ENCODE measurements around the gene CACNG8. TPM values are rescaled to one million over a fixed set of nuclear protein-coding genes. Genes with fewer than 3 reads are reported as not detected.

The CACNG8 gene
- total RNA-seq, 2 donors from 2014 or later: 0.48 to 4.8 TPM

- H3K27me3 ChIP-seq (ENCODE audit: control insufficient read depth, insufficient read depth, low read length, poor library complexity, severe bottlenecking): peaks cover 28% of the 10 kb centered on the region
- peaks cover 48% of the 10 kb centered on the region for H3K27me3 Mint-ChIP-seq (ENCODE audit: insufficient read depth)
- peaks cover 24% of the 10 kb centered on the region for H3K9me3 Mint-ChIP-seq
- H3K9ac ChIP-seq (ENCODE audit: extremely low read depth, low read length, poor library complexity, severe bottlenecking): no peak overlapping the region
- no peaks in the 10 kb centered on the region for H3K4me1 ChIP-seq (ENCODE audit: control insufficient read depth, insufficient read depth, low read length)
- TF ChIP-seq CTCF (conservative IDR thresholded peaks at IDR 0.05): no peak
- no peak overlapping the region for H3K27ac Mint-ChIP-seq
- no peaks in the 10 kb centered on the region for H3K36me3 ChIP-seq (ENCODE audit: control insufficient read depth, insufficient read depth, low read length)
- H3K27ac ChIP-seq (ENCODE audit: low read depth, low read length): no peak overlapping the region
- H3K4me3 ChIP-seq (ENCODE audit: low read length): no peak overlapping the region
- no peaks in the 10 kb centered on the region for H3K36me3 Mint-ChIP-seq (ENCODE audit: low read depth)
- no peaks in the 10 kb centered on the region for H3K9me3 ChIP-seq (ENCODE audit: control insufficient read depth, low read length)
- H3K4me1 Mint-ChIP-seq: peaks cover 8% of the 10 kb centered on the region
- peak overlapping the region; percentile 41 for H3K4me3 Mint-ChIP-seq
- peak; percentile 80 for DNase-seq
- 18 to 24% methylated on average over 24 to 62 of the region's 62 CpGs for WGBS, 2 experiments (ENCODE audit: insufficient coverage in 1 of 2, insufficient read length in 1 of 2)
Observed at GRCh38 chr19:53982001-53982451, 19.3 kb downstream of the CACNG8 start.

- H3K27me3 ChIP-seq (ENCODE audit: control insufficient read depth, insufficient read depth, low read length, poor library complexity, severe bottlenecking): peaks cover 28% of the 10 kb centered on the region
- no peak for TF ChIP-seq CTCF (conservative IDR thresholded peaks at IDR 0.05)
- H3K9me3 ChIP-seq (ENCODE audit: control insufficient read depth, low read length): no peaks in the 10 kb centered on the region
- no peaks in the 10 kb centered on the region for H3K36me3 Mint-ChIP-seq (ENCODE audit: low read depth)
- no peak overlapping the region for H3K27ac ChIP-seq (ENCODE audit: low read depth, low read length)
- H3K4me3 ChIP-seq (ENCODE audit: low read length): no peak overlapping the region
- 6% methylated on average over 40 of the region's 61 CpGs; no CpG with 5 or more reads in 1 of the 2 experiments for WGBS, 2 experiments (ENCODE audit: insufficient coverage in 1 of 2, insufficient read length in 1 of 2)
- peak; percentile 71 for DNase-seq
- no peaks in the 10 kb centered on the region for H3K36me3 ChIP-seq (ENCODE audit: control insufficient read depth, insufficient read depth, low read length)
- peaks cover 24% of the 10 kb centered on the region for H3K9me3 Mint-ChIP-seq
- H3K4me1 ChIP-seq (ENCODE audit: control insufficient read depth, insufficient read depth, low read length): no peaks in the 10 kb centered on the region
- H3K27ac Mint-ChIP-seq: no peak overlapping the region
- H3K4me3 Mint-ChIP-seq: no peak overlapping the region
- peaks cover 8% of the 10 kb centered on the region for H3K4me1 Mint-ChIP-seq
- H3K9ac ChIP-seq (ENCODE audit: extremely low read depth, low read length, poor library complexity, severe bottlenecking): no peak overlapping the region
- peaks cover 44% of the 10 kb centered on the region for H3K27me3 Mint-ChIP-seq (ENCODE audit: insufficient read depth)
Observed at GRCh38 chr19:53982611-53983010, 19.9 kb downstream of the CACNG8 start.

- Mint-ChIP-seq H3K27ac (no peak overlapping the region), H3K36me3 (ENCODE audit: low read depth) (no peaks in the 10 kb centered on the region), H3K27me3 (ENCODE audit: insufficient read depth) (peaks cover 38% of the 10 kb centered on the region), H3K4me3 (no peak overlapping the region), H3K4me1 (peaks cover 8% of the 10 kb centered on the region), H3K9me3 (peaks cover 16% of the 10 kb centered on the region)
- no peak overlapping the region for H3K9ac ChIP-seq (ENCODE audit: extremely low read depth, low read length, poor library complexity, severe bottlenecking)
- no peak for TF ChIP-seq CTCF (conservative IDR thresholded peaks at IDR 0.05)
- WGBS, 2 experiments (ENCODE audit: insufficient coverage in 1 of 2, insufficient read length in 1 of 2): 94% methylated on average over 17 to 24 of the region's 24 CpGs
- H3K27ac ChIP-seq (ENCODE audit: low read depth, low read length): no peak overlapping the region
- H3K36me3 ChIP-seq (ENCODE audit: control insufficient read depth, insufficient read depth, low read length): no peaks in the 10 kb centered on the region
- no peak for DNase-seq
- no peaks in the 10 kb centered on the region for H3K9me3 ChIP-seq (ENCODE audit: control insufficient read depth, low read length)
- no peaks in the 10 kb centered on the region for H3K4me1 ChIP-seq (ENCODE audit: control insufficient read depth, insufficient read depth, low read length)
- peaks cover 28% of the 10 kb centered on the region for H3K27me3 ChIP-seq (ENCODE audit: control insufficient read depth, insufficient read depth, low read length, poor library complexity, severe bottlenecking)
- no peak overlapping the region for H3K4me3 ChIP-seq (ENCODE audit: low read length)
Observed at GRCh38 chr19:53983457-53984289, 20.9 kb downstream of the CACNG8 start.
